ENCODE data around the gene MED22. TPM values are rescaled to one million over a fixed set of nuclear protein-coding genes. Genes with fewer than 3 reads are reported as not detected.

The MED22 gene
- total and polyA plus RNA-seq, 2 experiments from 2014 or later = 20.9 to 85.7 TPM

DNA sequence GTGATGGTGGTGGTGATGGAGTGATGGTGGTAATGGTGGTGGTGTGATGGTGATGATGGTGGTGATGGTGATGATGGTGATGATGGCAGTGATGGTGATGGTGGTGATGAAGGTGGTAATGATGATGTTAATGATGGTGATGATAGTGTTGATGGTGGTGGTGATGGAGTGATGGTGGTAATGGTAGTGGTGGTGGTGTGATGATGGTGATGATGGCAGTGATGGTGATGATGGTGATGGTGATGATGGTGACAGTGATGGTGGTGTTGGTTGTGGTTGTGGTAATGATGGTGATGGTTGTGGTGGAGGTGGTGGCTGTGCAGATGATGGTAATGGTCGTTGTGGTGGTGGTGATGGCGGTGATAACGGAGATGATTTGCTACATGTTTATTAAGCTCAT, 35.5 kb upstream of the MED22 start:
- H3K27me3 ChIP-seq (ENCODE audit: insufficient read depth) = no peaks in the 10 kb centered on the region
- H3K4me1 ChIP-seq (ENCODE audit: insufficient read depth) = no peaks in the 10 kb centered on the region
- Mint-ChIP-seq H3K36me3 (ENCODE audit: low read depth) (no peaks in the 10 kb centered on the region), H3K27me3 (ENCODE audit: insufficient read depth, low read depth, poor library complexity) (peaks cover 5% of the 10 kb centered on the region), H3K27ac (no peak overlapping the region), H3K4me3 (no peak overlapping the region), H3K9me3 (no peaks in the 10 kb centered on the region), H3K4me1 (no peaks in the 10 kb centered on the region)
- no peak for TF ChIP-seq POLR2AphosphoS5 (IDR thresholded peaks at IDR 0.05; ENCODE audit: low read depth)
- no peak for TF ChIP-seq ETS1 (IDR thresholded peaks at IDR 0.05)
- no peak for TF ChIP-seq ZNF331 (CRISPR knock-in tag; IDR thresholded peaks at IDR 0.05; ENCODE audit: low read depth)
- no peak for TF ChIP-seq EZH2phosphoT487 (IDR thresholded peaks at IDR 0.05; ENCODE audit: unreplicated experiment)
- TF ChIP-seq, protein P1, sequence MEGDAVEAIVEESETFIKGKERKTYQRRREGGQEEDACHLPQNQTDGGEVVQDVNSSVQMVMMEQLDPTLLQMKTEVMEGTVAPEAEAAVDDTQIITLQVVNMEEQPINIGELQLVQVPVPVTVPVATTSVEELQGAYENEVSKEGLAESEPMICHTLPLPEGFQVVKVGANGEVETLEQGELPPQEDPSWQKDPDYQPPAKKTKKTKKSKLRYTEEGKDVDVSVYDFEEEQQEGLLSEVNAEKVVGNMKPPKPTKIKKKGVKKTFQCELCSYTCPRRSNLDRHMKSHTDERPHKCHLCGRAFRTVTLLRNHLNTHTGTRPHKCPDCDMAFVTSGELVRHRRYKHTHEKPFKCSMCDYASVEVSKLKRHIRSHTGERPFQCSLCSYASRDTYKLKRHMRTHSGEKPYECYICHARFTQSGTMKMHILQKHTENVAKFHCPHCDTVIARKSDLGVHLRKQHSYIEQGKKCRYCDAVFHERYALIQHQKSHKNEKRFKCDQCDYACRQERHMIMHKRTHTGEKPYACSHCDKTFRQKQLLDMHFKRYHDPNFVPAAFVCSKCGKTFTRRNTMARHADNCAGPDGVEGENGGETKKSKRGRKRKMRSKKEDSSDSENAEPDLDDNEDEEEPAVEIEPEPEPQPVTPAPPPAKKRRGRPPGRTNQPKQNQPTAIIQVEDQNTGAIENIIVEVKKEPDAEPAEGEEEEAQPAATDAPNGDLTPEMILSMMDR (conservative IDR thresholded peaks at IDR 0.05; ENCODE audit: low read depth in 2 of 2) = no peak
- TF ChIP-seq STAT1 (IDR thresholded peaks at IDR 0.05; ENCODE audit: unreplicated experiment) = no peak
- no peak for TF ChIP-seq JUNB (IDR thresholded peaks at IDR 0.05; ENCODE audit: unreplicated experiment)
- TF ChIP-seq, protein P2, sequence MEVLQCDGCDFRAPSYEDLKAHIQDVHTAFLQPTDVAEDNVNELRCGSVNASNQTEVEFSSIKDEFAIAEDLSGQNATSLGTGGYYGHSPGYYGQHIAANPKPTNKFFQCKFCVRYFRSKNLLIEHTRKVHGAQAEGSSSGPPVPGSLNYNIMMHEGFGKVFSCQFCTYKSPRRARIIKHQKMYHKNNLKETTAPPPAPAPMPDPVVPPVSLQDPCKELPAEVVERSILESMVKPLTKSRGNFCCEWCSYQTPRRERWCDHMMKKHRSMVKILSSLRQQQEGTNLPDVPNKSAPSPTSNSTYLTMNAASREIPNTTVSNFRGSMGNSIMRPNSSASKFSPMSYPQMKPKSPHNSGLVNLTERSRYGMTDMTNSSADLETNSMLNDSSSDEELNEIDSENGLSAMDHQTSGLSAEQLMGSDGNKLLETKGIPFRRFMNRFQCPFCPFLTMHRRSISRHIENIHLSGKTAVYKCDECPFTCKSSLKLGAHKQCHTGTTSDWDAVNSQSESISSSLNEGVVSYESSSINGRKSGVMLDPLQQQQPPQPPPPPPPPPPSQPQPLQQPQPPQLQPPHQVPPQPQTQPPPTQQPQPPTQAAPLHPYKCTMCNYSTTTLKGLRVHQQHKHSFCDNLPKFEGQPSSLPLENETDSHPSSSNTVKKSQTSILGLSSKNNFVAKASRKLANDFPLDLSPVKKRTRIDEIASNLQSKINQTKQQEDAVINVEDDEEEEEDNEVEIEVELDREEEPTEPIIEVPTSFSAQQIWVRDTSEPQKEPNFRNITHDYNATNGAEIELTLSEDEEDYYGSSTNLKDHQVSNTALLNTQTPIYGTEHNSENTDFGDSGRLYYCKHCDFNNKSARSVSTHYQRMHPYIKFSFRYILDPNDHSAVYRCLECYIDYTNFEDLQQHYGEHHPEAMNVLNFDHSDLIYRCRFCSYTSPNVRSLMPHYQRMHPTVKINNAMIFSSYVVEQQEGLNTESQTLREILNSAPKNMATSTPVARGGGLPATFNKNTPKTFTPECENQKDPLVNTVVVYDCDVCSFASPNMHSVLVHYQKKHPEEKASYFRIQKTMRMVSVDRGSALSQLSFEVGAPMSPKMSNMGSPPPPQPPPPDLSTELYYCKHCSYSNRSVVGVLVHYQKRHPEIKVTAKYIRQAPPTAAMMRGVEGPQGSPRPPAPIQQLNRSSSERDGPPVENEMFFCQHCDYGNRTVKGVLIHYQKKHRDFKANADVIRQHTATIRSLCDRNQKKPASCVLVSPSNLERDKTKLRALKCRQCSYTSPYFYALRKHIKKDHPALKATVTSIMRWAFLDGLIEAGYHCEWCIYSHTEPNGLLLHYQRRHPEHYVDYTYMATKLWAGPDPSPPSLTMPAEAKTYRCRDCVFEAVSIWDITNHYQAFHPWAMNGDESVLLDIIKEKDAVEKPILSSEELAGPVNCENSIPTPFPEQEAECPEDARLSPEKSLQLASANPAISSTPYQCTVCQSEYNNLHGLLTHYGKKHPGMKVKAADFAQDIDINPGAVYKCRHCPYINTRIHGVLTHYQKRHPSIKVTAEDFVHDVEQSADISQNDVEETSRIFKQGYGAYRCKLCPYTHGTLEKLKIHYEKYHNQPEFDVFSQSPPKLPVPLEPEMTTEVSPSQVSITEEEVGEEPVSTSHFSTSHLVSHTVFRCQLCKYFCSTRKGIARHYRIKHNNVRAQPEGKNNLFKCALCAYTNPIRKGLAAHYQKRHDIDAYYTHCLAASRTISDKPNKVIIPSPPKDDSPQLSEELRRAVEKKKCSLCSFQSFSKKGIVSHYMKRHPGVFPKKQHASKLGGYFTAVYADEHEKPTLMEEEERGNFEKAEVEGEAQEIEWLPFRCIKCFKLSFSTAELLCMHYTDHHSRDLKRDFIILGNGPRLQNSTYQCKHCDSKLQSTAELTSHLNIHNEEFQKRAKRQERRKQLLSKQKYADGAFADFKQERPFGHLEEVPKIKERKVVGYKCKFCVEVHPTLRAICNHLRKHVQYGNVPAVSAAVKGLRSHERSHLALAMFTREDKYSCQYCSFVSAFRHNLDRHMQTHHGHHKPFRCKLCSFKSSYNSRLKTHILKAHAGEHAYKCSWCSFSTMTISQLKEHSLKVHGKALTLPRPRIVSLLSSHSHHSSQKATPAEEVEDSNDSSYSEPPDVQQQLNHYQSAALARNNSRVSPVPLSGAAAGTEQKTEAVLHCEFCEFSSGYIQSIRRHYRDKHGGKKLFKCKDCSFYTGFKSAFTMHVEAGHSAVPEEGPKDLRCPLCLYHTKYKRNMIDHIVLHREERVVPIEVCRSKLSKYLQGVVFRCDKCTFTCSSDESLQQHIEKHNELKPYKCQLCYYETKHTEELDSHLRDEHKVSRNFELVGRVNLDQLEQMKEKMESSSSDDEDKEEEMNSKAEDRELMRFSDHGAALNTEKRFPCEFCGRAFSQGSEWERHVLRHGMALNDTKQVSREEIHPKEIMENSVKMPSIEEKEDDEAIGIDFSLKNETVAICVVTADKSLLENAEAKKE (CRISPR knock-in tag; IDR thresholded peaks at IDR 0.05) = no peak
- TF ChIP-seq, protein P3, sequence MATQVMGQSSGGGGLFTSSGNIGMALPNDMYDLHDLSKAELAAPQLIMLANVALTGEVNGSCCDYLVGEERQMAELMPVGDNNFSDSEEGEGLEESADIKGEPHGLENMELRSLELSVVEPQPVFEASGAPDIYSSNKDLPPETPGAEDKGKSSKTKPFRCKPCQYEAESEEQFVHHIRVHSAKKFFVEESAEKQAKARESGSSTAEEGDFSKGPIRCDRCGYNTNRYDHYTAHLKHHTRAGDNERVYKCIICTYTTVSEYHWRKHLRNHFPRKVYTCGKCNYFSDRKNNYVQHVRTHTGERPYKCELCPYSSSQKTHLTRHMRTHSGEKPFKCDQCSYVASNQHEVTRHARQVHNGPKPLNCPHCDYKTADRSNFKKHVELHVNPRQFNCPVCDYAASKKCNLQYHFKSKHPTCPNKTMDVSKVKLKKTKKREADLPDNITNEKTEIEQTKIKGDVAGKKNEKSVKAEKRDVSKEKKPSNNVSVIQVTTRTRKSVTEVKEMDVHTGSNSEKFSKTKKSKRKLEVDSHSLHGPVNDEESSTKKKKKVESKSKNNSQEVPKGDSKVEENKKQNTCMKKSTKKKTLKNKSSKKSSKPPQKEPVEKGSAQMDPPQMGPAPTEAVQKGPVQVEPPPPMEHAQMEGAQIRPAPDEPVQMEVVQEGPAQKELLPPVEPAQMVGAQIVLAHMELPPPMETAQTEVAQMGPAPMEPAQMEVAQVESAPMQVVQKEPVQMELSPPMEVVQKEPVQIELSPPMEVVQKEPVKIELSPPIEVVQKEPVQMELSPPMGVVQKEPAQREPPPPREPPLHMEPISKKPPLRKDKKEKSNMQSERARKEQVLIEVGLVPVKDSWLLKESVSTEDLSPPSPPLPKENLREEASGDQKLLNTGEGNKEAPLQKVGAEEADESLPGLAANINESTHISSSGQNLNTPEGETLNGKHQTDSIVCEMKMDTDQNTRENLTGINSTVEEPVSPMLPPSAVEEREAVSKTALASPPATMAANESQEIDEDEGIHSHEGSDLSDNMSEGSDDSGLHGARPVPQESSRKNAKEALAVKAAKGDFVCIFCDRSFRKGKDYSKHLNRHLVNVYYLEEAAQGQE (IDR thresholded peaks at IDR 0.05; ENCODE audit: unreplicated experiment) = no peak
- TF ChIP-seq NANOG (IDR thresholded peaks at IDR 0.05; ENCODE audit: borderline replicate concordance) = no peak
- H3K9me2 ChIP-seq (ENCODE audit: insufficient read depth) = peaks cover 11% of the 10 kb centered on the region; the same call in 1 of the 2 replicates
- DNase-seq (ENCODE audit: low spot score) (no peak), ATAC-seq (no peak)
- H3K27ac ChIP-seq (ENCODE audit: low read depth) = no peak overlapping the region
- H3K4me3 ChIP-seq = no peak overlapping the region
- H3K36me3 ChIP-seq (ENCODE audit: insufficient read depth) = no peaks in the 10 kb centered on the region
- H2AFZ ChIP-seq = no peak overlapping the region
- H3K79me2 ChIP-seq (replicated peaks; ENCODE audit: insufficient read depth) = no peaks in the 10 kb centered on the region
- H3F3A ChIP-seq (replicated peaks; ENCODE audit: low read depth) = no peaks in the 10 kb centered on the region
- H3K4me2 ChIP-seq = no peak overlapping the region
- H4K20me1 ChIP-seq (replicated peaks; ENCODE audit: insufficient read depth) = no peaks in the 10 kb centered on the region
